Measurements from ENCODE around the gene NOS1. TPM values are rescaled to one million over a fixed set of nuclear protein-coding genes. Genes with fewer than 3 reads are reported as not detected.

The NOS1 gene
- total and polyA plus RNA-seq, 2 experiments from 2014 or later: 0.63 to 3.0 TPM

- ATAC-seq: no peak
- H3K4me3 Mint-ChIP-seq: no peak overlapping the region
- no peak overlapping the region for H2AFZ ChIP-seq
- H3K36me3 Mint-ChIP-seq (ENCODE audit: low read depth): peaks cover 7% of the 10 kb centered on the region; the same call in 2 of the 3 replicates
- H3K27ac Mint-ChIP-seq: no peak overlapping the region
- no peaks in the 10 kb centered on the region for H3K9me2 ChIP-seq (ENCODE audit: insufficient read depth)
- no peaks in the 10 kb centered on the region for H3K4me1 ChIP-seq (ENCODE audit: insufficient read depth)
- H3K4me2 ChIP-seq: no peak overlapping the region
- no peak for DNase-seq (ENCODE audit: low spot score)
- no peak overlapping the region for H3K27ac ChIP-seq (ENCODE audit: low read depth)
- no peaks in the 10 kb centered on the region for H3K79me2 ChIP-seq (replicated peaks; ENCODE audit: insufficient read depth)
- H4K20me1 ChIP-seq (replicated peaks; ENCODE audit: insufficient read depth): no peaks in the 10 kb centered on the region
- H3K27me3 ChIP-seq (ENCODE audit: insufficient read depth): no peaks in the 10 kb centered on the region
- H3K9me3 Mint-ChIP-seq: peaks cover 6% of the 10 kb centered on the region; the same call in 1 of the 3 replicates
- H3K36me3 ChIP-seq (ENCODE audit: insufficient read depth): no peaks in the 10 kb centered on the region
- TF ChIP-seq POLR2AphosphoS5 (IDR thresholded peaks at IDR 0.05; ENCODE audit: low read depth) (no peak), CREB1 (CRISPR knock-in tag; IDR thresholded peaks at IDR 0.05; ENCODE audit: low read depth) (no peak), EZH2 (IDR thresholded peaks at IDR 0.05; ENCODE audit: low read depth, unreplicated experiment) (no peak), ZNF462 (CRISPR knock-in tag; IDR thresholded peaks at IDR 0.05) (no peak)
- no peaks in the 10 kb centered on the region for H3K27me3 Mint-ChIP-seq (ENCODE audit: insufficient read depth, low read depth, poor library complexity)
- H3K4me1 Mint-ChIP-seq: no peaks in the 10 kb centered on the region
- no peaks in the 10 kb centered on the region for H3F3A ChIP-seq (replicated peaks; ENCODE audit: low read depth)
- no peak overlapping the region for H3K4me3 ChIP-seq
These were observed 106.0 kb downstream of the NOS1 start for GRCh38 chr12:117255386-117255785.

- Histone ChIP-seq H3K4me1 (ENCODE audit: insufficient read depth) (no peaks in the 10 kb centered on the region), H3K4me3 (no peak overlapping the region), H3K79me2 (replicated peaks; ENCODE audit: insufficient read depth) (no peaks in the 10 kb centered on the region), H3K27me3 (ENCODE audit: insufficient read depth) (no peaks in the 10 kb centered on the region; the same call in 1 of the 2 replicates), H4K20me1 (replicated peaks; ENCODE audit: insufficient read depth) (no peaks in the 10 kb centered on the region), H3K36me3 (ENCODE audit: insufficient read depth) (no peaks in the 10 kb centered on the region), H3K9me2 (ENCODE audit: insufficient read depth) (no peaks in the 10 kb centered on the region), H3K4me2 (no peak overlapping the region), H3K27ac (ENCODE audit: low read depth) (no peak overlapping the region), H2AFZ (no peak overlapping the region), H3F3A (replicated peaks; ENCODE audit: low read depth) (no peaks in the 10 kb centered on the region)
- Mint-ChIP-seq H3K27me3 (ENCODE audit: insufficient read depth, low read depth, poor library complexity) (no peaks in the 10 kb centered on the region), H3K4me3 (no peak overlapping the region), H3K36me3 (ENCODE audit: low read depth) (no peaks in the 10 kb centered on the region), H3K9me3 (no peaks in the 10 kb centered on the region), H3K4me1 (no peaks in the 10 kb centered on the region), H3K27ac (no peak overlapping the region)
- ATAC-seq (no peak), DNase-seq (ENCODE audit: low spot score) (no peak)
- no peak for TF ChIP-seq ZNF331 (CRISPR knock-in tag; IDR thresholded peaks at IDR 0.05; ENCODE audit: low read depth)
- no peak for TF ChIP-seq EZH2 (IDR thresholded peaks at IDR 0.05; ENCODE audit: low read depth, unreplicated experiment)
- no peak for TF ChIP-seq STAT1 (IDR thresholded peaks at IDR 0.05; ENCODE audit: unreplicated experiment)
- no peak for TF ChIP-seq ZNF462 (CRISPR knock-in tag; IDR thresholded peaks at IDR 0.05)
- no peak for TF ChIP-seq POLR2AphosphoS5 (IDR thresholded peaks at IDR 0.05; ENCODE audit: low read depth)
- TF ChIP-seq EZH2phosphoT487 (IDR thresholded peaks at IDR 0.05; ENCODE audit: unreplicated experiment): no peak
These were observed 117.9 kb downstream of the NOS1 start for GRCh38 chr12:117243488-117243887.
